ENCODE data around the gene FBXO22.

GRCh38 chr15:75943246-75943645, 39.6 kb downstream of the FBXO22 start:
- no peak for TF ChIP-seq CTCF (IDR thresholded peaks at IDR 0.05; ENCODE audit: poor library complexity)
- no peak for TF ChIP-seq EZH2phosphoT487 (IDR thresholded peaks at IDR 0.05; ENCODE audit: low read depth, severe bottlenecking, unreplicated experiment)
- no peak for TF ChIP-seq EZH2 (IDR thresholded peaks at IDR 0.05; ENCODE audit: borderline replicate concordance)

Measured in hepatocyte (in vitro differentiated cells).